ENCODE results near the gene IDNK.

IDNK gene

DNA sequence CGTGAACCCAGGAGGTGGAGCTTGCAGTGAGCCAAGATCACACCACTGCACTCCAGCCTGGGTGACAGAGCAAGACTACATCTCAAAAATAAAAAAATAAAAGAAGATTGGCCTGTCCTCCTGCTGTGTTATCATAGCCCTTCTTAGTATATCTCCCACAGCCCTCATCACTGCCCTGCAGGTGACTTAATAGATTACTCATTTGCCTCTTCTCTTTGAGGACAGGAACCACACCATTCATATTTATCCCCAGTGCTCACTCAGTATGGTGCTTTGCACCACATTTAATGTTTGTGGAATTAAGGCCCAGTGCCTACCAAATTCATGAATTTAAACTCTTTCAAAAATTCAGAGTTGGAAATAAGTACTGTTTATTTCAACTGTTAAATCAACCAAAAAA is 10.3 kb downstream of the IDNK start:
- no peak for DNase-seq

DNA sequence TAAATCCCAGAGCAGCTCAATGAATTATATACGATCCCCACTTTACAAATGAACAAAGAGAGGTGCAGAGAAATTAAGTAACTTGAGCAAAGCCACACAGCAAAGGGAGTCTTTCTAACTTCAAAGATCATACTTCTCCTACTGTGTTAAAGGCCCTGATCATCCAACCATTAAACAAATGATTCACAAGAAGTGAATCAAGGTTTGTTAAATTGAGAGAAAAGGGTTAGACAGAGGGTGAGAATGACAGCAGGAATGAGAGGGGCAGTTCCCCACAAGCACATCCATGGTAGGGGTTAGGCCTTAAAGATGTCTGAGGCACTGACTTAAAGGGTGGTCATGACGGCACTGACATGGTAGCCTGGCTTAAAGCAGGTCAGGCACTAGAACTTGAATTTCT is 10.7 kb downstream of the IDNK start:
- DNase-seq: no peak

DNA sequence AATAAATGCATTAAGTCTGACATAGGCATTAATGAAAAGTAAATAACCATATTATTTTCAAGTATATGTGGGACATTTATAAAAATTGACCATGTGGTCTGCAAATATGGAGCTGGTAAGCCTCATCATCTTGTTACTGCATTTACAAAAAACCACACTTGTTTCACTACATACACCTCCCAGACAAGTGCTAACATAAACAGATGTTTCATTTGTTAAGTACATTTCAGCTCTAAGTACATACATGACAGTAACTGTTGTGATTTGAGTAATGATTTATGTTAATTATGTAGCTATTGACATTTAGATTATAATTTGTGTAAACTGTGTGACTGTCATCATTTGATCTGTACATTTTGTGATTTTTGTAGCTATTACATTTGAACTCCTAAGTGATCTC is 13.9 kb downstream of the IDNK start:
- no peak for DNase-seq

DNA sequence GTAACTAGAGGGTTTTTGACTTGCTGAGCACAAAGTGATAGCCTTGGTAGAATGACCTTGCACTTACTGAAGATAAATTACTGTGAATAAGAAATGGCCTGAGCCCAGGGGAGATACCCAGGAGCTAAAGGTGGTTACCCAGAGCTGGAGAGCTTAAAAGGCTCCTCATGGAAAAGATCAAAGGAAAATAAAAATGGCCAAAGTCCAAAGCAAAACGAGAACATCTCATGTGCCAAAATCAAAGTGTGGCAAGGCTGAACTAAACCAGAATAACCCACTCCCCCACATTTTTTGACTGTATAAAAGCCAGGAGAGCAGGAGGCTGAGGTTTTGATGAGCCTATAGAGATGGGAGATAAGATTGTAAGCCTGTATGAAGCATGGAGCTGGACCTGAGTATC is 14.4 kb downstream of the IDNK start:
- no peak for DNase-seq

DNA sequence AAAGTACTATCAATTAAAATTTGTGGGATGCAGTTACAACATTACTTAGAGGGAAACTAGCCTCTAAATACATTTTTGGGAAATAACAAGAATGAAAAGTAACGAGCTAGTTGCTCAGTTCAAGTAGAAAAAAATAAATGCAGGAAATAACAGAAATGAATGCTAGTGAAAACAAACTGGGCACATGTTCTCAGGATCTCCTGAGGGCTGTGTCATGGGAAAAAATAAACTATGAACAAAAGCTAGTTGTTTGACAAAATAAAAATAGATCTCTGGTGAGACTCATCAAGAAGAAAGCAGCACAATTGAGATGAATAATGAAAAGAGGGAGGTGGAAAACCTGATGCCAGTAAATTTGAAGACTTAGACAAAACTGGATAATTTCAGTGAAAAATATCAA is 16.3 kb downstream of the IDNK start:
- DNase-seq: no peak

DNA sequence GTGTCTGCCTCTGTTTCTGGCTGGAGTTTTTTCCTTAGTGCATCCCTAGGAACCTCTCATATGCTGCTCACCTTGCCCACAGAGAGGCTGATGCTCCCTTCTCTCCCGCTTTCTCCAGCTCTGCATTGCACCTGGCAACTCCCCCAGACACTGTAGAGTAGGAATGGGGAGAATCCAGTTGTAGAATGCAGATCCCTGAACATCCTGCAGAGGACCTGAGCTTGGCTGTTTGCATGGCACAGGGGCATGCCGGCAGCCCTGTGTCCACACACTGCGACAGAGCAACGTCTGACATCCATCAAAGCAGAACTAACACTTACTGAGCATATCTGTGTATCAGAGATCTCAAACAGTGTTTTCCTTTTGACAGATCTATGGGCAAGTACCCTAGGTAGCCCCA is 19.9 kb downstream of the IDNK start:
- DNase-seq: no peak

DNA sequence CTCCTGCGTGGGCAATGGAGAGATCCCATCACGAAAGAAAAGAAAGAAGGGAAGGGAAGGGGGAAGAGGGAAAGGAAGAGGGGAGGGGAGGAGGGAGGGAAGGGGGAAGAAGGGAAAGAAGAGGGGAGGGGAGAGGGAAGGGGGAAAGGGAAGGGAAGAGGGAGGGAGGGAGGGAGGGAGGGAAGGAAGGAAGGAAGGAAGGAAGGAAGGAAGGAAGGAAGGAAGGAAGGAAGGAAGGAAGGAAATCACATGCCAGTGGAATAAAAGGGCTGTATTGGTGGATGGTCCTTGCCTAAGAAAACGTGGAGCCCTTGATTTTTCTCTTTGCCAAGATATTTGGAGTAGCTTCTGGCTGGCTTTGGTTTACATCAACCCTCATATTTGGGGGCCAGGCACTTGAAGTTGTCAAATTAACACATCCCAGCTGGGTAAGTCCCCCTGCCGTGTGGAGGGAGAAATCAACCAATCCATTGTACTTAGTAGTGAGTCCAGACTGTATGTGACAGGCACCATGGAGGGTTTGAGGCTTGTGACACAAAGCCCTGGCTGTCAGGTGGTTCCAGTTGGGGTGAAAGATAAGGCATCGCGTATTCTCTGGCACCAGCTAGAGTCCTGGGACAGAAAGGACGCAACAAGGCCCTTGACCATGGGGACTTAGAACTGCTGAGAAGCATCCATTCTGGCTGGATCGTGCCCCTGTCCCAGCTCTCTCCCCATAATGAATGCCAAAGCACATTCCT is 23.7 kb downstream of the IDNK start:
- DNase-seq: no peak

DNA sequence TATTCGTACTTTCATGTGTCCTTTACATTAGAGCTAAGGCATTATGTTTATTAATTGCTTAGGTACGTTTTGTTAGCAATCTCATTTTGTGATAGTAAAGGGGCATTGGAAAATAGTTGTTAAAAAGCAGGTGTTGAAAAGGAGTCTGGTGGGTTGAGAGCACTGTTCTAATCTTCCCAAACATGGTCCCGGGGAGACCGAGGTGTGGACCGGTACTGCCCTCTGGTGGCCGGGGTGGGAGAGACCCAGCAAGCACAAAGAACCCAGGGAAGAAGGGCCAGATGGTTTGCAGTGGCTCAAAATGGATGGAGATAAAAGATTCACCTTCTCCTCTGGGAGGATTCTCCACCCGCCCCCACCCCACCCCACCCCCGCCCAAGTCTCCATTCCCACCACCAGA is 26.1 kb downstream of the IDNK start:
- peak in 33 of 56 donors; percentile 3 to 73 (median 19) for DNase-seq

DNA sequence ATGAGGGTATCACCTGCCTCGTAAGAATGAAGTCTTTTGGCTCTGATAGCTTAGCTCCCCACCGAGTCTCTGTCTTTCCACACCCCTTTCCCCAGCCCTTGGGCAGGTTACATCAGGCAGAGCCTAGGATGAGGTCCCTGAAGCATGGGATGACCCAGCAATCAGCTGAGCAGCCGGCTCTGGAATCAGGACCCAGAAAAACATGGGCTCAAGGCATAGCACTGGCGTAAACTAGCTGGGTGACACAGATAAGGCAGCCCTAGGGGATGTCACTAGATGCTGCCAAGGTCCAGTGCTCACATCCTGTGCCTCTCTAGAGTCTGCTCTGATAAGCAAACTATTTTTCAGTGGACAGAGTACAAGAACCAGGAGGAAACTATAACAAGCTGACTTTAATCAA is 26.6 kb downstream of the IDNK start:
- no peak for DNase-seq

DNA sequence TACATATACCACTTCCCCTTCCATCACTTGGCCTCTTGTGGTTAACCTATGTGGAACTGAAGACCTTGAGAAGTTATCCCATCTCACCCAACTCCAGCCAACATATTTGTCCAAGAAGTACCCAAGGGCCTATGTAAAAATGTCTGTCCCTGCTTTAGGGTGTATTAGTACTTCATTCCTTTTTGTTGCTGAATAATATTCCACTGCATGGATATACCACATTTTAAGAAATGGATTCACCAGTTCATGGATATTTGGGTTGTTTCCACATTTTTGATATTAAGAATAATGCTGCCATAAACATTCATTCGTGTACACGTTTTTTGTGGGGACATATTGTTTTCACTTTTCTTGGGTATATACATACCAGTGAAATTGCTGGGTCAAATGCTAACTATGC is 28.6 kb downstream of the IDNK start:
- no peak for DNase-seq

DNA sequence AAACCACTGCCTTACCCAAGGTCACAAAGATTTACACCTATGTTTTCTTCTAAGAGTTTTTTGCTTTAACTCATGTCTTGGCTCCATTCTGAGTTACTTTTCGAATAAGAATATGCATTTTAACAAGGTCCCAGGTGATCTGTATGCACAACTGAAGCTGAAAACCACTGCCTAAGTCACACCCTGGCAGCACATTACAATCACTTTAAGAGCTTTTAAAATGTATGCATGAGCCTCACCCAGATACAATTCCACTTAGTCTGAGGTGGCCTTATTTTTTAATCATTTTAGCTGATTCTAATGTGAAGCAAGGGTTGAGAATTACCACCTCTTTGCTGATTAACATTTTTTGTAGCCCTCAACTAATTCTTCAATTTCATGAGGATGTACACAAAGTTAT is 29.5 kb downstream of the IDNK start:
- no peak for DNase-seq

DNA sequence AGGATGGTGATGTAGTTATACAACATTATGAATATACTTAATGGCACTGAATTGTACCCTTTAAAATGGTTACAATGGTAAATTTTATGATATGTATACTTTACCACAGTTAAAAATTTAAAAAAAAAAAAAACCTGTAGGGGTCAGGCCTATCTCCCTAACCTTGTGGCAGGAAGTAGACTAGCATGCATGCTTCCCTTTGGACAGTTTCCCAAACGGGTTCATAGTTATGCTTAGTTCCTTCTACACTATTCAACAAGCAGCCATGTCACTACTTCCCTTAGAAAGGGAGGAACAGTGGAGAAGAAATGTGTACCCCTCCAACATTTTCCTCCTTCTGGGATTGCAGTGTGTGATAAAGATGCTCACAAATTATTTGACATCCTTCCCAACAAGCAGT is 32.5 kb downstream of the IDNK start:
- no peak for DNase-seq

DNA sequence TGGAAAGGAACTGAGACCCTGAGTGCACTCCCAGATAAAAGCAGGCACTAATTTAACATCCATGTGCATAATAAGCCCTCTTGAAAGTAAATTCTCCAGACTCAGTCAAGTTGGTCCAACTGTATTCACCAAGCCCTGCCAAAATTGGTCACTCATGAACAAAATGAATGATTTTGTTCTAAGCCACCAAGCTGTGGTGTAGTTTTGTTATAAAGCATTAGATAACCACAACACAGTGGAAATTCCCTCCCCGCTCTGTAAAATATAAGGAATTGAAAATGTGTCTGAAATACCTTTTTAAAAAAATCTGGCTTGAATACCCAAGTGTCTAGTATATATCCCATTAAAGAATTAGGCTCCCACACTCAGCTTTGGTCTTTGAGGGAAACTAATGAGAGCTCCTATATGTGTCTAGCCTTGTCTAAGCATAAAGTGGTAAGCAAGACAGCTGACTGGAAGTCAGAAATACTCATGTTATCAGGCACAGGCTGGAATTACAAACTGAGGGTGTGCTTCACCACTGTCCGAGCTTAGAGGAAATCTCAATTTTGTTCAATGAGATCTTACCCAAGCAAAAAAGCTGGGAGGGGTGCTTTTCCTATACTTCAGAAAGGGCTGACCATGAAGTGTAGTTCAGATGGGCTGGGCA is 33.2 kb downstream of the IDNK start:
- DNase-seq: no peak

DNA sequence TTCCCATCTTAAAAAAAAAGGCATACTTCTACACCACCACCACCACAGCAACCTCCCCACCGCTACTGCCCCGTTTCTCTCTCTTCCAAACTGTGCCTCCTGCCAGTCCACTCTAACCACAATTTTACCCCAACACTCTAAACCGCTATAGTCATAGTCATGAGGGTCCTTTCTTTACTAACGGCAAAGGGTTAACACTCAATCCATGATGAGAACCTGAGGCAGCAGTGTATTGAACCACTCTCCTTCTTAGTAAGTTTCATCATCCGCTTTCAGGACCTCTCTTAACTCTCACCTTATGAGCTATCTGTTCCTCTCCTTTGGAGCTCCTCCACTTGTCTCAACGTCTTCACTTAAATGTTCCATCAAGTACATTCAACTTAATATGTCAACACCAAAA is 34.0 kb downstream of the IDNK start:
- no peak for DNase-seq

DNA sequence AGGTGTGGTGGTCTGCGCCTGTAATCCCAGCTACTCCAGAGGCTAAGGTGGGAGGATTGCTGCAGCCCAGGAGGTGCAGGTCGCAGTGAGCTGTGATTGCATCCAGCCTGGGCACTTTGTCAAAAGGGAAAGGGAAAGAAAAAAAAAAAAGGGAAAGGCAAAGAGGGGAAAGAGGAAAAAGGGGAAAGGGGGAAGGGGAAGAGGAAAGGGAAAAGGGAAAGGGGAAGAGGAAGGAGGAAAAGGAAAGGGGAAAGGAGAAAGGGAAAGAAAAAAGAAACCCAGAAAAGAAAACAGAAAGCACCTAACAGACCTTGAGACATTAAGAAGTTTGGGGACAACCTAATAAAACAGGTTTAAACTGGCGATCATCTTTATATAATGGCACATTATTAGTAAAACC is 40.0 kb downstream of the IDNK start:
- DNase-seq: no peak

DNA sequence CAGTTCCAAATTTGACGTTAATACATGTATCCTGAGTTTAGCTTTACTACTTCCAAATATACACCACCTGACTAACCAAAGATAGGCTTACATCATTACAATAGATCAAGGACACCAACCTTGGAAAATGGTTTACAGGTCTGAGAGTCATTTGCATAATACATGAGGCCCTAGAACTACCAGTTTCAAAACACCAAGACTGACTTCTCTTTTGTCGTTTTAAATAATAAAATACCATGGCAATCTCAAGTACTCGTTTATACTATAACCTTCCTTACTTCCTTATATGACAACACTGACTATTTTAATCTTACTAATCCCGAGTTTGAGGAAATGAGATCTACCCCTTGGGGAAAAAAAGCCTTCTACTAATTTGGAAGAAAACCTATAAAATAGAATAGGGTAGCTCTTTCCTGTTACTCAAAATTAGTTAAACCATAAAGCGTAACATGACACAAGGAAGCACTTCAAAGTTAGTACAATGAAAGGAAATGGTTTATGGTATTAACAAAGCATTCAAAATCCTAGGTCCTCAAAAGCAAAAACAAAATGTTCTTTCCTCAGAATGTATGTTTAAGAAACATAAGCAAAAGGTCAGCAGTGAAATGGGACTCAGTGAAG is 42.7 kb downstream of the IDNK start:
- DNase-seq: no peak

DNA sequence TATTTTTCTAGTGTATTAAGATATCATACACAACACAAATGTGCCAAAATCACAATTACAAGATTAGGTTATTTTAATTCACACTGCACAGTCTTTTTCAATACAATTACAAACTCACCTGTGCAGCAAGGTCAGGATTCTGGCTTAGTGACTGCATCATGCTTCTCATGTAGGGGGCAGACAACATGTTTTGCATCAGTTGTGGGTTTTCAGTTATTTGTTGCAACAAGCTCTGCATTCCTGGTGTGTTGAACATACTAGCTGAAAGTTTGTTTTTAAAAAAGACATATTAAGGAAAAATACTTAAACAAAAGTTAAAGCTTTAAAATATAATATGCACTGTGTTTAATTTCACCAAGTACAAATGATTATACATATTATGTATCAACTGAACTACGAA is 46.1 kb downstream of the IDNK start:
- DNase-seq: no peak

DNA sequence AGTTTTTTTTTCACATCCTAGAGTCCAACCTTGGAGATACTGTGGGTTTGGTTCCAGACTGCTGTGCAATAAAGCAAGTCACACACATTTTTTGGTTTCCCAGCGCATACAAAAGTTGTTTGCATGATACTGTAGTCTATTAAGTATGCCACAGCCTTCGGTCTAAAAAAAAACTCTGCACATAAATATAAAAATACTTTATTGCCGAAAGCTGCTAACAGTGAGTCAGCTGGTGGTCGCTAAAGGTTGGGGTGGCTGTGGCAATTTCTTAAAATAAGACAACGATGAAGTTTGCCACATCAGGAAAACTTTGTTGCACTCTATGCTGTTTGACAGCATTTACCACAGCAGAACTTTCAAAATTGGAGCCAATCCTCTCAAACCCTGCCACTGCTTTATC is 47.4 kb downstream of the IDNK start:
- DNase-seq: no peak

DNA sequence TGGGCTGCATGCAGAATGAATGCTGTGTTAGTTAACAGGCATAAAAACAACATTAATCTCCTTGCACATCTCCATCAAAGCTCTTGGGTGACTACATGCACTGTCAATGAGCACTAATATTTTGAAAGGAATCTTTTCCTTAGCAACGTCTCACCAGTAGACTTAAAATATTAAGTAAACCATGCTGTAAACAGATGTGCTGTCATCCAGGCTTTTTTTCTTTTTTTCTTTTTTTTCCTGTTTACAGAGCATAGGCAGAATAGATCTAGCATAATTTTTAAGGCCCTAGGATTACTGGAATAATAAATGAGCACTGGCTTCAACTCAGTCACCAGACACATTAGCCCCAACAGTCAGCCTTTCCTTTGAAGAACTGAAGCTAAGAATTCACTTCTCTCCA is 48.5 kb downstream of the IDNK start:
- no peak for DNase-seq

DNA sequence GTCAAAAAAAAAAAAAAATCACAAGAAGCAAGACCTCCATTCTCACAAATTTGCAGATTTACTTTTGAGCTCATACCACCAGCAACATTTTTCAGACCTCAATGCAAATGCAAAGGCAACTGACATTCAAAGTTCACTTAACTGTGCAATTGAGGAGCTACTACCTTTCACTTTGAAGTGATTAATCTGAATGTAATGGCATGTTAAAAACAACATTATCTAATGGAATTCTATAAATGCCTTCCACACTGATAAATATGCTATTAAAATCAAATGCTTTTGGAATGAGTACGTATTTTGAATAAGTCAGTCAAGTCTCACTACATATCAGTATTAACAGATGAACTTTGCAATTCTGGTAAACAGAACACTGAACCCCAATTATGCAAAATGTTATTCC is 52.5 kb downstream of the IDNK start:
- no peak for DNase-seq

DNA sequence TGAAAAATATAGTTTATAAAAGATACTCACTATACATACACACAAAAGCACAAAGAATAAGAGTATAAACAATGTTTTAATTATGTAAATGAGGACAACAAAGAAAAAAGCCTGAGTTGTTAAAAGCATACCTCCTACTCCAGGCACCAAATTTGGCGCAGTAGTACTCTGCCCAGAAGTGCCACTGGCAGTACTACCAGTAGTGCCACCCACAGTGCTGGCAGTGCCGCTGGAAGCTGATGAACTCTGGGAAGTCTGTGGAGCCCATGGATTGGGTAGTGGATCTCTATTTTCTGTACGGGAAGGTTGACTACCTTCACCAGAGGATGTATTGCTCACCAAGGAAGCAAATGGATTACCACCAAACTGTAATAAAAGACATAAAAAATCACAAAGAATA is 54.7 kb downstream of the IDNK start:
- no peak for DNase-seq

DNA sequence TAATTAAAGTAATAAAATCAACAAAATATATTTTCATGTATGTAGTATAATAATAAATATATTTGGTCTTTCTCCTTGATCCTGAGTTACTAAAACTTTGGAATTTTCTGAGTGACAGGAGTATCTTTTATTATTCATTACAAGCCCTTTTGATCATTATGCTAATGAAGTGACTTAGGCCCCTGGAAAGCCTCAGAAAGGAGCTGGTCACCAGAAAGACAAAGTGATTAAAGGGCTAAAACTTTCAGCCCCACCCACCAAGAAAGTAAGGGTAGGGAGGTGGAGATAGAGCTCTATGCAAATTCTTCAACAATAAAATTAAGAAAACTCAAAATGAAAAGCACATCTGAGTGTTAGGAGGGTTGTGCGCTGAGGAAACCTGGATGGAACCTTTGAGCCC is 57.3 kb downstream of the IDNK start:
- DNase-seq: no peak

DNA sequence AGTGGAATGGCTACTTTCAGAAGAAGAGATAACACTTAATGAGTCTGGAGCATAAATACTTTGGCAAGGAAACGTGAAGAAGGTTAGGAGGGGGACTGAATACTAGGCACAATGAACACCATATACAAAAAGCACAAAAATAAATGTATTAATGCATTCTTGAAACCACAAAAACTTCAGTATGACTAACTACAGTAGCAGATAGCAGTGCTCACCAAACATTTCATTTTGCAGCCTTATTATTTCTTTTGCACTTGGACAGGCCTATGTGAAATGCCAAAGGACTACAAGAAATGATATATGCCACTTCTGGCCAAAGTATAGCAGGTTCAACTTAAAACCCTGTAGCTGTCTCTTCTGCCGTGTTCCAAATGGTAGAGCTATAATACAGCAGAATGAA is 58.5 kb downstream of the IDNK start:
- no peak for DNase-seq

Measured in amygdala (tissue), 56 donors.